ENCODE results near the gene LILRB1.
"Not testable (repeated sequence)": the region's sequence is repeated elsewhere in the genome, so short reads cannot be mapped to it uniquely, and the experiment has no call there.

LILRB1 gene

GRCh38 chr19:54630262-54630661 lies at the start of gene LILRB1:
TSS of gene LILRB1 (plus strand) at chr19:54630484. CDS start at chr19:54631074, 590 bp downstream.
- DNase-seq = not testable (repeated sequence)

- no peak for DNase-seq
Observed at GRCh38 chr19:54586397-54586796, 43.9 kb upstream of the LILRB1 start.

- DNase-seq = no peak
Observed at GRCh38 chr19:54587026-54587425, 43.3 kb upstream of the LILRB1 start.

DNA sequence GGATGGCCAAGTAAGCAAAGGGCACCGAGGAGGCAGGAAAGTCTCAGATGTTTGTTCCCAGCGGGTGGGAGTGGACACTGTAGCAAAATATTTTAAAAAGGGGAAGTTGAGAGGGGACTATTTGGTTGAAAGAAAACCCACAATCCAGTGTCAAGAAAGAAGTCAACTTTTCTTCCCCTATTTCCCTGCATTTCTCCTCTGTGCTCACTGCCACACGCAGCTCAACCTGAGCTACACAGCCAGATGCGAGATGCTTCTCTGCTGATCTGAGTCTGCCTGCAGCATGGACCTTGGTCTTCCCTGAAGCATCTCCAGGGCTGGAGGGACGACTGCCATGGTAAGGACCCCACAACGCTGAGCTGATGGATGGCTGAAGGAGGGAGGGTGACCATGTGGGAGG lies 36.8 kb upstream of the LILRB1 start, which contains the start of gene LILRA1:
Gene LILRA1 (plus strand): TSS at position 188 of the 400 bp plus-strand sequence. CDS start 613 bp downstream, outside the sequence.
- DNase-seq = not testable (repeated sequence)

DNA sequence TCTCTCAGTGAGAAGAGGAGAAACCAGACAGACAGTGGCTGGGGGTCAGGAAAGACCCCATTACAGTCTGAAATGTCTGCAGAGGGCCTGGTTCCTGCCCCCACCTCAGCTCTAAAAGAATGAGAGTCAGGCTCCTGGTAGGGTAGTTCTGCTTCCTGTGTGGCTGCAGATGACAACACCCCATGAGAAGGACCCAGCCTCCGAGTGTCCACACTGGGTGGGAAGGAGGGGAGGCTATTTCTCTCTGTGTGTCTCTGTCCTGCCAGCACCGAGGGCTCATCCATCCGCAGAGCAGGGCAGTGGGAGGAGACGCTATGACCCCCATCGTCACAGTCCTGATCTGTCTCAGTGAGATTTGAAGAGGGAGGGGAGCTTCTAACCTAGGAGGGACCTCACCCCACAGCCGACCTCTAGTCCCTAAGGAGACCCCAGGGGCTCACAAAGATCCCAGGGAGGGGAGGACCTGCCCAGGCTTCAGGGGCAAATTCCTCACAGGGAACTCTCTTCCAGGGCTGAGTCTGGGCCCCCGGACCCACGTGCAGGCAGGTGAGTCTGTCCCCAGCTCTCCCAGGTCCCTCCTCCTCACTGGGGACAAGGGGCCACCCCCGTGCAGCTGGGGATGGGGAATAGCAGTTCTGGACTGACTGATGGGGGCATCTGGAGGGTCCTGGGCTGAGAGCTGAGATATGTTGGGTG lies 36.2 kb upstream of the LILRB1 start:
- DNase-seq = not testable (repeated sequence)

- DNase-seq = no peak
Observed at GRCh38 chr19:54594737-54595136, 35.5 kb upstream of the LILRB1 start.

GRCh38 chr19:54595680-54596436 lies 34.4 kb upstream of the LILRB1 start:
- not testable (repeated sequence) for DNase-seq

DNA sequence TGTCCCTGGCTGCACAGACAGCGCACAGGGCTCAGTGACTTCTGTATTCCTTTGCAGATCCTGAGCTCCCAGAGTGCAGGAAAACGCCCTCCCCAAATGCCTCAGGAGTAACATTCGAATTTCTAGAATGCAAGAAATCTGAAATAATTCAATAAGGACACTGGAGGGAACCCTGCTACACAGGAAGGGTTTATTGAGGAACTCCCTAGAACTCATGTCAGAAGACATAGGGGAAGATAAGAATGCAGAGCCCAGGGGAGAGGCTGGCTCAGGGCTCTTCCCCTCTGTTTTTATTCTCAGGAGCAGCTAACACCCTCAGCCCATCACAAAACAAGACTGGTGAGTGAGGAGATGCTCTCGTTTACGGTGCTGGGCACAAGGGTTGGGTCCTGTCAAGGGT lies 30.1 kb upstream of the LILRB1 start:
- no peak for DNase-seq

DNA sequence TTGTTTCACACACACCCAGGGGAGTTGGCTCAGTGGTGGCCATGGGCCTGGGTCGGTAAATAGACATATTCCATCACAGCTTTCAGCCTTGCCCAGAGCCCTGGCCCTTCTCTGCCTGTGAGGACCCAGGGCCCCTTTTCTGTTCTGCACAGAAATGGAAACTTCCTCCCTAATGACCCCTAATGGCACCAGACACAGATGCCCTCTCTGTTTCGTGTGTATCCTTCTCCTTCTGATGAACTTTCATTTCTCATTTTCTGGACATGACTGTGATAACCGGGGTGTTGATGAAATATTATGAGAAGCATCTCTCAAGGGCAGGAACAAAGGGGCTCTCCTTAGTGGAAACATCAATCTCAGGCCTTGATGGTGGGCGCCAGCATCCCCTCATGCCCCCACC lies 24.1 kb upstream of the LILRB1 start:
- no peak for DNase-seq

GRCh38 chr19:54606891-54607784 lies 23.1 kb upstream of the LILRB1 start:
- DNase-seq = no peak

- no peak for DNase-seq
Observed at GRCh38 chr19:54607785-54608150, 22.5 kb upstream of the LILRB1 start.

GRCh38 chr19:54608205-54608604 lies 22.1 kb upstream of the LILRB1 start:
- no peak for DNase-seq

DNA sequence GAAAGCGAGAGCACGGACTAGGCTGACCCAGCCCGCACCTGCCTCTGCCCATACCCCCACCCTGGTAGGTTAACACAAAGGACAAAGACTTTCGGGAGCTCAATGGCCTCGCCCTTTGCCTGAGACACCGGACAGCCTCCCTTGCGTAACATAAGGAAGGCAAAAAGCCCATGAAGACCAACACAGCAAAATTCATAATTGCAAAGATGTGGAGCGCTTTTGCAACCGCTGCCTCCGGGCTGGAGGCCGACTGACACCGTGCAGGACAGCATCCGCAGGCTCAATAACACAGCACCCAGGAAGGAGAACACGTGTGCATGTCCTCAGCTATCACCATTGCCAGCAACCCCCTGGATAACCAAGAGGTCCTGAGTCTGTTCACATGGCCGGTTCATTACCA lies 21.5 kb upstream of the LILRB1 start:
- DNase-seq = no peak

GRCh38 chr19:54609356-54609791 lies 20.9 kb upstream of the LILRB1 start:
- DNase-seq = no peak

DNA sequence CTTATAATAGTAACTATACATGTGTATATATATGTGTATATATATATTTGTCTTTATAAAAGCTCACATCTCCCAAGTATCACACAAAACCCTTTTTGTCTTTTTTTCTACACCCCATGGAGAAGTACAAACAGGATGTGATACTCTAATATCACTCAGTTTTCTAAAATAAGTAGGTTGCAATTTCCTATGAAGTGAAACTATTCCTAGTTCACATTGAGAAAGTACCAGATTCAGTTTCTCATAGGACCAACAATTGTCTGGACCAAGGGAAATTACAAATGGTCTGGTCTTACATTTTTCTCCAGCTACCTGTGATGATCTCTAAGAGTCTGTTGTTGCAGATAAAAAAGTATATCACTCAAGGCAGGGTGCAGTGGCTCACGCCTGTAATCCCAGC lies 17.9 kb upstream of the LILRB1 start:
- no peak for DNase-seq

- no peak for DNase-seq
Observed at GRCh38 chr19:54614726-54615125, 15.6 kb upstream of the LILRB1 start.

DNA sequence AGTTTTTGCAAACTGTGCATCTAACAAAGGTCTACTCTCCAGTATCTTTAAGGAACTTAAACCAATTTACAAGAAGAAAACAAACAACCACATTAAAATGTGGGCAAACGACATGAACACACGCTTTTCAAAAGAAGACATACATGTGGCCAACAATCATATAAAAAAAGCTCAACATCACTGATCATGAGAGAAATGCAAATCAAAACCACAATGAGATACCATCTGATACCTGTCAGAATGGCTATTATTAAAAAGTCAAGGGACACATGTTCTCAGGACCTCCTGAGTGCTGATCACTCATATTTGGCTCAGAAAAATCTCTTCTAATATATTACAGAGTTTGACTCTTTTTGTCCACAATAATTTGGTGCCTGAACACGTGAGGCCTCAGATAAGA lies 14.2 kb upstream of the LILRB1 start:
- no peak for DNase-seq

GRCh38 chr19:54616821-54617560 lies 13.3 kb upstream of the LILRB1 start:
- no peak for DNase-seq

GRCh38 chr19:54620464-54620863 lies 9.8 kb upstream of the LILRB1 start:
- DNase-seq = no peak

GRCh38 chr19:54622431-54622830 lies 7.9 kb upstream of the LILRB1 start:
- DNase-seq = no peak

GRCh38 chr19:54624234-54624633 lies 6.0 kb upstream of the LILRB1 start:
- not testable (repeated sequence) for DNase-seq

- DNase-seq = not testable (repeated sequence)
Observed at GRCh38 chr19:54624934-54625730, 5.2 kb upstream of the LILRB1 start.

Measured in activated CD8-positive, alpha-beta memory T cell treated with anti-CD3 and anti-CD28 coated beads for 24 hours (primary cell).